Measurements from ENCODE around the gene MRPS18C.
"Not testable (repeated sequence)": the region's sequence is repeated elsewhere in the genome, so short reads cannot be mapped to it uniquely, and the experiment has no call there.

MRPS18C gene

DNA sequence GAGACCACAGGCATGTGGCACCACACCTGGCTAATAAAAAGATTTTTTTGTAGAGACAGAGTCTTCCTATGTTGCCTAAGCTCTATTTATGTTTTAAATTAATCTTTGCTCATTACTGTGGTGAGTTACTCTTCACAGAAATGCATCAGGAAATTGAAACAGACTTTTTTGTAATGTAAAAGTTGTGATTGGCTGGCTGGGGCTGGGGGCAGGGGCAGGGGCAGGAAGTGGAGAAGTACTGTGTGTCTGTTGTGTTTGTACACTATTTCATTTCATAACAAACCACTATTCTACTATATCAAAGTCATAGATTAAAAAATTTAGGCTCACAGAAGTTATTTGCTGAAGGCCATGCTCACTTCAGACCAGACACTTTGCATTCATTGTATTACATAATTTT is 48.1 kb downstream of the MRPS18C start:
- Histone ChIP-seq H3K27me3 (ENCODE audit: control insufficient read depth, insufficient read depth, low read length) (no peaks in the 10 kb centered on the region), H3K4me1 (ENCODE audit: control insufficient read depth, low read depth, low read length) (no peaks in the 10 kb centered on the region), H3K9ac (ENCODE audit: low read length) (no peak overlapping the region), H3K36me3 (ENCODE audit: control insufficient read depth, low read depth, low read length) (no peaks in the 10 kb centered on the region), H3K9me3 (ENCODE audit: control insufficient read depth, low read depth, low read length) (no peaks in the 10 kb centered on the region), H3K27ac (ENCODE audit: low read length) (no peak overlapping the region), H3K4me3 (ENCODE audit: low read length) (no peak overlapping the region)

DNA sequence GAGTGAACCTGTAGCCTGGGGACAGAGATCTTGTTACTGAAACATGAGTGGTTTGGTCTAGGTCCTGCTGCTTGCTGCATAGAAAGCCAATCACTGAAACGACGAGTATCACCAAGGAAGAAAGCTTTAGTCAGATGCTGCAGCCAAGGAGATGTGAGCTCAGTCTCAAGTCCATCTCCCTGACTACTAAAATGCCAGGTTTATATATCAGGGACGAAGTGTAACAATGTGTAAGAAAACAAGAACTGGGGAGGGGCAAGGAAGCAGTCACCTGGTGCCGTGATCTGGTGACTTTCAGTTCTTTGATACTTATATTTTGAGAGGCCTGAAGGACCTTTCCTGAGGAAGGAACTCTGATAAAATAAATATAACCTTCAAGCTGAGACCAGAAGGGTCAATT is 48.6 kb downstream of the MRPS18C start:
- Histone ChIP-seq H3K4me1 (ENCODE audit: control insufficient read depth, low read depth, low read length) (no peaks in the 10 kb centered on the region), H3K27ac (ENCODE audit: low read length) (no peak overlapping the region), H3K9ac (ENCODE audit: low read length) (no peak overlapping the region), H3K9me3 (ENCODE audit: control insufficient read depth, low read depth, low read length) (no peaks in the 10 kb centered on the region), H3K27me3 (ENCODE audit: control insufficient read depth, insufficient read depth, low read length) (no peaks in the 10 kb centered on the region), H3K36me3 (ENCODE audit: control insufficient read depth, low read depth, low read length) (no peaks in the 10 kb centered on the region), H3K4me3 (ENCODE audit: low read length) (no peak overlapping the region)

DNA sequence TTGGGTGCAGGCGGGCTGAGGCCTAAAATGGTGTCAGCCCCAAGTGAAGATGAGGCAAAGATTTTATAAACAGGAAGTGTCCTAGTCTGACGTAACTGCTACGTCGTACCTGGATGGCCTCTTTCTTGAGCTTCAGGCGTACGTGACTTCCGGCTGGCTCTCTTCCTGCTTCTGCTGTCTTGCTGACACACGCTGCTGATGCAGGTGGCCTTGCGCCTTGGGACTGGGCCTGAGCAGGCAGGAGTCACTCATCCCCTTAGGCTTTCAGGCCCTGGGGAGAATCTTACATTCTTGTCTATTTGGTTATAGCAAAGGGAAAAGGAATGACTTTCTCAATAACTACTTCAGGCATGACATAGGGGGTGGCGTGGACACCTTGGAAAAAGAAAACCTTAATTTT is 49.1 kb downstream of the MRPS18C start:
- Histone ChIP-seq H3K36me3 (ENCODE audit: control insufficient read depth, low read depth, low read length) (no peaks in the 10 kb centered on the region), H3K9me3 (ENCODE audit: control insufficient read depth, low read depth, low read length) (no peaks in the 10 kb centered on the region), H3K9ac (ENCODE audit: low read length) (no peak overlapping the region), H3K4me3 (ENCODE audit: low read length) (no peak overlapping the region), H3K4me1 (ENCODE audit: control insufficient read depth, low read depth, low read length) (no peaks in the 10 kb centered on the region), H3K27ac (ENCODE audit: low read length) (no peak overlapping the region), H3K27me3 (ENCODE audit: control insufficient read depth, insufficient read depth, low read length) (no peaks in the 10 kb centered on the region)

DNA sequence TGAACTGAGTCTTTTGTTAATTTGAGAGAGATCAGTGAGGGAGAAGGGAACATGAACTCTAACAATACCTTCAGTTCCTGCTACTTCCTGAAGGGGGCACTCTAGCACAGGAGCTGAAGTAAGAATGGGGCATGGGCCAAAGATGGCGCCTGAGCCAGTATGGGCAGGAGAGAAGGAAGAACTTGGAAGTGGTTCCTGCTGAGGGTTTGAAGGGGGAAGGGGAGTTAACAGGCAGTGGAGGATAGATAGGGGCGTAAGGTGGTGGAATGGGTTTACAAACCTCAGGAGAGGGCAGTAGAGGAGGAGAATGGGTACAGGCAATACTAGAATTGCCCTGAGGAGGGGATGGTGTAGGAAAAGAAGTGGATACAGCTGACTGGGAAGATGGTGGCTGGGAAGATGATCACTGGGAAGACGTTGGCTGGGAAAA is 53.3 kb downstream of the MRPS18C start:
- H3K27ac ChIP-seq (ENCODE audit: low read length); H3K9me3 ChIP-seq (ENCODE audit: control insufficient read depth, low read depth, low read length); H3K4me1 ChIP-seq (ENCODE audit: control insufficient read depth, low read depth, low read length); H3K9ac ChIP-seq (ENCODE audit: low read length); H3K36me3 ChIP-seq (ENCODE audit: control insufficient read depth, low read depth, low read length); H3K27me3 ChIP-seq (ENCODE audit: control insufficient read depth, insufficient read depth, low read length); H3K4me3 ChIP-seq (ENCODE audit: low read length): not testable (repeated sequence)

DNA sequence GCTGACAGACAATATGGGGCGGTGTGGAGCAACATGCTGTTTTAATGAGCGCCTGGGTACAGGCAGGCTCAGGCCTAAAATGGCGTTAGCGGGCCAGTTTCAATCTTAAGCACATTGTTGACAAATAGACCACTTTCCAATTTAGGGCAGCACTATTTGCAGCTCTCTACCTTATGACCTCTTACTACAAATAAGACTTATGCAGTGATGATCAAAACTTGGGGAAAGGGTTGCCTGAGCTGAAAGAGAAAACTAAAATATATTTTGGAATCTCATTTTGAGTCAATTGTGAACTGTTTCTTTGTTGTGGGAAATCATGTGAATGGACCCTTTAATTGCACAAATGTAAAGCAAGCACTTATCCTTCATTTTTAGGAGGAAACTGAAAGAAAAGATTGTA is 54.6 kb downstream of the MRPS18C start:
- no peak overlapping the region for H3K27ac ChIP-seq (ENCODE audit: low read length)
- no peaks in the 10 kb centered on the region for H3K4me1 ChIP-seq (ENCODE audit: control insufficient read depth, low read depth, low read length)
- no peaks in the 10 kb centered on the region for H3K27me3 ChIP-seq (ENCODE audit: control insufficient read depth, insufficient read depth, low read length)
- no peak overlapping the region for H3K9ac ChIP-seq (ENCODE audit: low read length)
- no peak overlapping the region for H3K4me3 ChIP-seq (ENCODE audit: low read length)
- H3K36me3 ChIP-seq (ENCODE audit: control insufficient read depth, low read depth, low read length) = no peaks in the 10 kb centered on the region
- no peaks in the 10 kb centered on the region for H3K9me3 ChIP-seq (ENCODE audit: control insufficient read depth, low read depth, low read length)

Data from iPS-18a (cell line).